Activated CD8-positive, alpha-beta T cell treated with anti-CD3 and anti-CD28 coated beads for 36 hours (primary cell): ENCODE results near the gene ATP1B1. TPM values are rescaled to one million over a fixed set of nuclear protein-coding genes. Genes with fewer than 3 reads are reported as not detected.

Experiments used
- ATAC-seq: fragments of 200-7000 bp; cut with Tn5 transposase; one replicate; pipeline ENCODE4 v1.10.0; 2021; ENCODE audit warnings: mild to moderate bottlenecking, moderate library complexity
- CTCF ChIA-PET: fragments of 350-600 bp; sonication (Branson Sonifier 250); formaldehyde crosslinking; loops from one replicate; lab custom pipeline; 2021; ENCODE audit warnings: antibody characterized with exemption; lab: Charles Lee
- POLR2A ChIA-PET: fragments of 350-600 bp; sonication (Branson Sonifier 250); formaldehyde crosslinking; loops from one replicate; lab custom pipeline; 2021; ENCODE audit warnings: antibody characterized with exemption; lab: Charles Lee
- DNase-seq: peaks from one replicate; pipeline ENCODE4 v3.0.0-alpha.2; 2020
- H3K27ac Mint-ChIP-seq: one replicate; pipeline ENCODE4 v1.8.0; 2021; ENCODE audit warnings: mild to moderate bottlenecking, mixed read lengths
- H3K27me3 Mint-ChIP-seq: one replicate; pipeline ENCODE4 v1.8.0; 2021; ENCODE audit warnings: mixed read lengths
- H3K36me3 Mint-ChIP-seq: one replicate; pipeline ENCODE4 v1.8.0; 2021; ENCODE audit warnings: low read depth, mixed read lengths
- H3K4me1 Mint-ChIP-seq: one replicate; pipeline ENCODE4 v1.8.0; 2021; ENCODE audit warnings: low read depth, mixed read lengths
- H3K4me3 Mint-ChIP-seq: one replicate; pipeline ENCODE4 v1.8.0; 2021; ENCODE audit warnings: mild to moderate bottlenecking, moderate library complexity, mixed read lengths
- H3K9me3 Mint-ChIP-seq: one replicate; pipeline ENCODE4 v1.8.0; 2021; ENCODE audit warnings: mixed read lengths
- intact Hi-C: fragments of 100-400 bp; cut with micrococcal nuclease; formaldehyde crosslinking; loops from one replicate; pipeline ENCODE4 v1.10.0; 2022
- total RNA-seq, 2 experiments: library from RNA; stranded (reverse); gene quantifications; one replicate each; pipeline ENCODE4 v1.2.3, GENCODE V29; 2021
- TF ChIP-seq, protein P1 (sequence below): fragments of 200-600 bp; IDR thresholded peaks from one replicate; pipeline ENCODE4 v1.8.0; 2022; ENCODE audit warnings: antibody characterized with exemption, mild to moderate bottlenecking

Gene ATP1B1
- total RNA-seq, result 1 to 10 TPM; 3.1 to 3.7 TPM

DNA sequence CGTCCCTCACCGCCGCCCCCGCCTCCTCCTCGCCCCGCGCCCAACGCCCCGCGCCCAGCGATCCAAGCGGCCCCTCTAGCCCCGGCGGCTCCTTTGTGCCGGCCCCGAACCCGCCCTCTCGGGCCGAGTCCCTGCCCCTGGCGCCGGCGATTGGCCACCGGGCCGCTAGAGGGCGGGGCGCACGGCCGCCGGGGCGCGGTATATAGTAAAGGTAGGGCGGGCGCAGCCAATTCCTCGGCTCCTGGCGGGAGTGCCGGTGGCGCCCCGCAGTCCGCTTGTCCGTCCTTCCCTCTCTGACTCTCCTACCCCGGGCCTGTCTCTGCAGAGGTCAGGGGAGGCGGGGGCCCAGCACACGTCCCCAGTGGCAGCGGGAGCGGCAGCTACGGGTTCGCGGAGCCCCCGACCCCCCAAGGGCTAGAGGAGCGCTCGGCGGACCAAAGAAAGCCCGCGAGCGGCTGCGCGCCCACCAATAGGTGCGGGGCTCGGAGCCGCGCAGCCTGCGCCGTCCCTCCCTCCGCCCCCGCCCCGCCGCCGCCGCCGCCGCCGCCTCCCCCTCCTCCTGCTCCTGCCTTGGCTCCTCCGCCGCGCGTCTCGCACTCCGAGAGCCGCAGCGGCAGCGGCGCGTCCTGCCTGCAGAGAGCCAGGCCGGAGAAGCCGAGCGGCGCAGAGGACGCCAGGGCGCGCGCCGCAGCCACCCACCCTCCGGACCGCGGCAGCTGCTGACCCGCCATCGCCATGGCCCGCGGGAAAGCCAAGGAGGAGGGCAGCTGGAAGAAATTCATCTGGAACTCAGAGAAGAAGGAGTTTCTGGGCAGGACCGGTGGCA, at the start of gene ATP1B1:
TSS of gene ATP1B1 (plus strand) at position 596 of the 826 bp plus-strand sequence. CDS start at position 736, 140 bp downstream.
- H3K4me1 Mint-ChIP-seq, result peaks cover 35% of the 10 kb centered on the region
- intact Hi-C loops, result loop anchor here (10.0 kb wide), 1 partner anchor 258 kb away; the partner anchor contains the start of genes BLZF1 and NME7
- H3K36me3 Mint-ChIP-seq, result no peaks in the 10 kb centered on the region
- H3K9me3 Mint-ChIP-seq, result no peaks in the 10 kb centered on the region
- POLR2A ChIA-PET, result no interaction called here
- H3K27ac Mint-ChIP-seq, result peak within 1 kb of the TSS; percentile 69
- H3K4me3 Mint-ChIP-seq, result peak within 1 kb of the TSS; percentile 72
- DNase-seq (peak; percentile 82), ATAC-seq (peak; percentile 95)
- TF ChIP-seq, protein P1, sequence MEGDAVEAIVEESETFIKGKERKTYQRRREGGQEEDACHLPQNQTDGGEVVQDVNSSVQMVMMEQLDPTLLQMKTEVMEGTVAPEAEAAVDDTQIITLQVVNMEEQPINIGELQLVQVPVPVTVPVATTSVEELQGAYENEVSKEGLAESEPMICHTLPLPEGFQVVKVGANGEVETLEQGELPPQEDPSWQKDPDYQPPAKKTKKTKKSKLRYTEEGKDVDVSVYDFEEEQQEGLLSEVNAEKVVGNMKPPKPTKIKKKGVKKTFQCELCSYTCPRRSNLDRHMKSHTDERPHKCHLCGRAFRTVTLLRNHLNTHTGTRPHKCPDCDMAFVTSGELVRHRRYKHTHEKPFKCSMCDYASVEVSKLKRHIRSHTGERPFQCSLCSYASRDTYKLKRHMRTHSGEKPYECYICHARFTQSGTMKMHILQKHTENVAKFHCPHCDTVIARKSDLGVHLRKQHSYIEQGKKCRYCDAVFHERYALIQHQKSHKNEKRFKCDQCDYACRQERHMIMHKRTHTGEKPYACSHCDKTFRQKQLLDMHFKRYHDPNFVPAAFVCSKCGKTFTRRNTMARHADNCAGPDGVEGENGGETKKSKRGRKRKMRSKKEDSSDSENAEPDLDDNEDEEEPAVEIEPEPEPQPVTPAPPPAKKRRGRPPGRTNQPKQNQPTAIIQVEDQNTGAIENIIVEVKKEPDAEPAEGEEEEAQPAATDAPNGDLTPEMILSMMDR, result no peak
- H3K27me3 Mint-ChIP-seq, result peaks cover 7% of the 10 kb centered on the region
- CTCF ChIA-PET, result interaction anchor here (1.8 kb wide), 1 partner anchor 242 kb away, joined by 5 read pairs; no protein-coding TSS in a partner anchor

DNA sequence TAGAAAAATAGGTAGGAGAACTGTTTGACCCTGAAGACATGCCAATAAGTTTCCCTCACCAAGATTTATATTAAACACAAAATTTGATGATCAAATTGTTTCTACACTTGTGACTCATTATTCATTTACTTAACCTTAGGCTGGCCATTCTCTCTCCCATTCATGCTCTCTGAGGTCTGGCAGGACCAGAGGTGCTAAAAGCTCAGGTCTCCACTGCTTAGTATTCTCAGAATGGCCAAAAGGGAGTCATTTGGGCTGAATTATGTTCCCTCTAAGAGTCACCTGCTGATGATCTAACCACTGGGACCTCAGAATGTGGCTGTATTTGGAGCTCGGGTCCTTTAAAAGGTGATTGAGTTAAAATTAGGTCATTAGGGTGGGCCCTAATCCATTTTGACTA, 47.1 kb upstream of the ATP1B1 start:
- H3K27ac Mint-ChIP-seq, result no peak overlapping the region
- H3K9me3 Mint-ChIP-seq, result no peaks in the 10 kb centered on the region
- no peak overlapping the region for H3K4me3 Mint-ChIP-seq
- H3K27me3 Mint-ChIP-seq, result peaks cover 2% of the 10 kb centered on the region
- intact Hi-C loops, result no loop called here
- DNase-seq (no peak), ATAC-seq (no peak)
- ChIA-PET POLR2A (no interaction called here), CTCF (no interaction called here)
- H3K36me3 Mint-ChIP-seq, result no peaks in the 10 kb centered on the region
- TF ChIP-seq, protein P1, result no peak
- H3K4me1 Mint-ChIP-seq, result no peaks in the 10 kb centered on the region

DNA sequence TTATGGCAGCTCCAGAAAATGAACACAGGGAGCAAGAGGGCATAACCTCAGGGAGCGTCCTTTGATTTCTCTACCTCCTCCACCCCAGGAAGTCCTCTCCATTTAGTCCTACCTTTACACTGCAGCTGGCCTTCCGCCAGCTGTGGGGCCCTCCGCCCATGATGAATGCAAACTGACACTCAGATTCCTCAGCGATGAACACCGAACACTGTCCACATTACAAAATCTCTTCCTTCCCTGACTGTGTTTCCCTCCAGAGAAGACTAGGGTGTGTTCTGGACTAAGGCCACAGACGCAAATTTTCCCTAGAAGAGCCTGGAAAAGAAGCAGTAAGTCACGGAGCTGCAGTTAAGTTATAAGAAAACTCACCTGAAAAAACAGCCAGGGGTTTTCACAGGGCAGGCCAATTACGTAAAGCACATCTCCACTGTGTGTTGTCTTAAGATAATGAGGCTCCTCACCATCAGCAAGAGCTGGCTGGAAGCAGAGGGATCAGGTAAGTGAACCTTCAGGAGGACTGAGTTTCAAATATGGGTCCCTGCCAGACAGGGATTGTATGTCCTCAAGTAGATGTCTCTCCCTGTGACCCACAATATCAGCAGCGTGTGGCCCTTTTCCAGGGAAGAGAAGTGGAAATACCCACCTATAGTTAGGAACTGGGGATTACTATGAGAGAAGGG, 46.3 kb upstream of the ATP1B1 start:
- TF ChIP-seq, protein P1, result no peak
- intact Hi-C loops, result no loop called here
- POLR2A ChIA-PET, result no interaction called here
- no peaks in the 10 kb centered on the region for H3K36me3 Mint-ChIP-seq
- CTCF ChIA-PET, result no interaction called here
- no peaks in the 10 kb centered on the region for H3K4me1 Mint-ChIP-seq
- ATAC-seq (no peak), DNase-seq (no peak)
- H3K4me3 Mint-ChIP-seq, result no peak overlapping the region
- H3K27me3 Mint-ChIP-seq, result no peaks in the 10 kb centered on the region
- H3K27ac Mint-ChIP-seq, result no peak overlapping the region
- no peaks in the 10 kb centered on the region for H3K9me3 Mint-ChIP-seq

DNA sequence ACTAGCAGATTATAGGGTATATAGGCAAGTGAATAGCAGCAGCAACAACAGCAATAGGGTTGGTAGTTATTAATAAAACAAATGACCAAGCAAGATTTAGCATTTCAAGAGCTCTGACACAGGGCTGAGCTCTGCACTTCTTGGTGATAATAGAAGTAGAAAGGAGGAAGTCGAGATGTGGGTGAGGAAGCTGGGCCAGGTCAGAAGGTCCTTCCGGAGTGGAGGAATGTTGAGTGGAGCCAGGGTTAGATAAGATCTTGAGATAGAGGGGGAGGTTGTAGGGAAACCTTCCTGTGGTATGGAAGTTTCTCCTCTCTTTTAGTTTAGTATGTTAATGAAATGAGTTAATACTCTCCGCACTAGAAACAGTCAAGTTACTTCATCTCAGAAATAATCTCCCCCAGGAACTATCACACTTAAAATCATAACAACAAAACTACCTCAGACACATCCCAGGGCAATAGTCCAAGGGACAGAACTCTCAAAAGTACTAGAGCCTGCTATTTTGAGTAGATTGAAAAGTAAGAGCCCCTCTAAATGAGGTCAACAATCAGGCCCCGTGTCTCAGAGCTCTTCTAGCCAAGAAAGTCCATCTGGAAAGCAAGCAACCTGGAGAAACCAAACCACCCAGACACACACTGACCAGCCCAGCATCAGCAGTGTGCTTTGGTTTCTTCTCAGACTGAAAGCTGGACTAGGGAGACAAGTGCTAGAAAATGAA, 45.4 kb upstream of the ATP1B1 start:
- no peaks in the 10 kb centered on the region for H3K4me1 Mint-ChIP-seq
- no peaks in the 10 kb centered on the region for H3K27me3 Mint-ChIP-seq
- intact Hi-C loops, result no loop called here
- ChIA-PET POLR2A (no interaction called here), CTCF (no interaction called here)
- no peaks in the 10 kb centered on the region for H3K36me3 Mint-ChIP-seq
- H3K4me3 Mint-ChIP-seq, result no peak overlapping the region
- DNase-seq (no peak), ATAC-seq (no peak)
- TF ChIP-seq, protein P1, result no peak
- H3K9me3 Mint-ChIP-seq, result no peaks in the 10 kb centered on the region
- H3K27ac Mint-ChIP-seq, result no peak overlapping the region
